OCI-LY3 (cell line): ENCODE data around the gene CDK5R1.

Source experiments
- CTCF ChIP-seq: fragments of 200-600, 300-600 bp; sonication (generic); IDR thresholded peaks from 2 replicates; pipeline ENCODE4 v1.5.1; 2014; ENCODE audit warnings: antibody characterized with exemption, low read length, low read depth
- EZH2phosphoT487 ChIP-seq: fragments of 200-600 bp; shearing (Covaris generic); IDR thresholded peaks from 2 replicates; pipeline ENCODE4 v1.6.1; 2018; ENCODE audit warnings: antibody characterized with exemption, mixed run types, low read depth

- no peak for TF ChIP-seq CTCF
- TF ChIP-seq EZH2phosphoT487 = no peak
Measured at GRCh38 chr17:32458371-32458770, 28.4 kb upstream of the CDK5R1 start.
